K562 (cell line): ENCODE results near the gene COL23A1. TPM values are rescaled to one million over a fixed set of nuclear protein-coding genes. Genes with fewer than 3 reads are reported as not detected.

Experiments used
- ATF7 ChIP-seq: fragments of 450-650 bp; IDR thresholded peaks from 2 replicates; pipeline ENCODE4 v1.7.1; 2014; ENCODE audit warnings: mild to moderate bottlenecking, moderate library complexity
- DACH1 ChIP-seq: fragments of 450-650 bp; IDR thresholded peaks from 2 replicates; pipeline ENCODE4 v1.6.1; 2018; ENCODE audit not compliant: partially characterized antibody
- ILK ChIP-seq: fragments of 450-650 bp; IDR thresholded peaks from 2 replicates; pipeline ENCODE4 v1.6.1; 2016; ENCODE audit warnings: missing genetic modification characterization, low read depth, mild to moderate bottlenecking, missing compliant biosample characterization, moderate library complexity, borderline replicate concordance
- IRF1 ChIP-seq: sonication (generic); formaldehyde crosslinking; IDR thresholded peaks from 2 replicates; pipeline ENCODE4 v1.8.0; 2022; ENCODE audit warnings: missing genetic modification reagents, mild to moderate bottlenecking, borderline replicate concordance
- MCM7 ChIP-seq, 2 experiments: fragments of 450-650 bp; IDR thresholded peaks; 2 replicates each; pipeline ENCODE4 v1.6.1; 2016 to 2018
- NCOR1 ChIP-seq: fragments of 450-650 bp; IDR thresholded peaks from 2 replicates; pipeline ENCODE4 v1.6.1; 2016; ENCODE audit warnings: mild to moderate bottlenecking, moderate library complexity
- PREB ChIP-seq: sonication (generic); formaldehyde crosslinking; IDR thresholded peaks from 2 replicates; pipeline ENCODE4 v1.8.1; 2023; ENCODE audit warnings: mild to moderate bottlenecking, missing genetic modification reagents
- RFX7 ChIP-seq: fragments of 250-450 bp; sonication (Bioruptor Pico); IDR thresholded peaks from 2 replicates; pipeline ENCODE4 v1.5.1; 2021; ENCODE audit warnings: mild to moderate bottlenecking
- TCF3 ChIP-seq: sonication (generic); formaldehyde crosslinking; IDR thresholded peaks from 2 replicates; pipeline ENCODE4 v1.4.0; 2020; ENCODE audit warnings: mild to moderate bottlenecking, missing genetic modification reagents
- ZBTB40 ChIP-seq, 2 experiments: fragments of 450-650 bp in 1 of 2; sonication (generic) in 1 of 2; formaldehyde crosslinking in 1 of 2; IDR thresholded peaks; 2 replicates each; pipeline versions ENCODE4 v1.7.1 to v1.9.0; 2016 to 2022; ENCODE audit warnings: inconsistent platforms in 1 of 2, mild to moderate bottlenecking in 1 of 2, missing genetic modification reagents in 1 of 2
- ZKSCAN8 ChIP-seq: fragments of 200-800 bp; sonication (Bioruptor generic); IDR thresholded peaks from 2 replicates; pipeline ENCODE4 v1.6.1; 2016; ENCODE audit warnings: missing genetic modification characterization, missing compliant biosample characterization
- ZNF507 ChIP-seq: conservative IDR thresholded peaks from 2 replicates; pipeline ENCODE4 v1.6.1; 2017; ENCODE audit warnings: missing genetic modification characterization, missing compliant biosample characterization
- ZNF644 ChIP-seq: fragments of 200-800 bp; sonication (Bioruptor generic); IDR thresholded peaks from 2 replicates; pipeline ENCODE4 v1.6.1; 2016; ENCODE audit warnings: low read depth, missing genetic modification characterization, missing compliant biosample characterization
- polyA plus RNA-seq, 8 experiments: library from polyadenylated mRNA; depleted of rRNA in 4 of 8; stranded (reverse) in 5 of 8; unstranded in 3 of 8; fragments of >200 nt; fragmentation: Nextera tagmentation in 2 of 8; fragmentation: Illumina TruSeq in 1 of 8; extraction: Ambion mirVana in 2 of 8; extraction: Trizol in 1 of 8; gene quantifications; 2 replicates each; pipeline versions ENCODE4 v1.2.1 to v1.2.3, GENCODE V29; 2011 to 2014; ENCODE audit warnings: inconsistent platforms in 1 of 8, missing spikeins in 1 of 8
- total RNA-seq, 7 experiments: library from RNA; depleted of rRNA in 6 of 7; stranded (reverse); fragments of >200 nt in 6 of 7; fragmentation: Illumina TruSeq in 2 of 7; extraction: Trizol in 2 of 7; gene quantifications; 2 replicates each; pipeline versions ENCODE4 v1.2.1 to v1.2.3, GENCODE V29; 2011 to 2021; ENCODE audit warnings: low replicate concordance in 1 of 7

COL23A1 gene
- total and polyA plus RNA-seq, 9 of the 15 experiments (the other 6 are each of a cell fraction or from before 2014, with no cell fraction given) = 0.09 TPM; not detected in 8

GRCh38 chr5:178212241-178213002, 377.8 kb downstream of the COL23A1 start (continued):
- TF ChIP-seq IRF1 (CRISPR knock-in tag) (no peak), ILK (tag) (no peak), ZBTB40 (IDR thresholded peaks at IDR 0.05) (no peak), ZBTB40 (CRISPR knock-in tag; IDR thresholded peaks at IDR 0.05) (0 out of 2 replicates have a peak, but pooled peaks have one; percentile 13), ATF7 (no peak), RFX7 (no peak), ZNF507 (tag) (no peak), DACH1 (no peak), MCM7 (IDR thresholded peaks at IDR 0.05) (no peak), ZKSCAN8 (CRISPR knock-in tag) (no peak), NCOR1 (0 out of 2 replicates have a peak, but pooled peaks have one; percentile 2), PREB (0 out of 2 replicates have a peak, but pooled peaks have one; percentile 26), TCF3 (CRISPR knock-in tag) (no peak), ZNF644 (no peak)
- TF ChIP-seq, all 486 proteins: peak for 18
